Uterus (tissue), 4 donors: ENCODE results near the gene CSNK2A1. TPM values are rescaled to one million over a fixed set of nuclear protein-coding genes. Genes with fewer than 3 reads are reported as not detected.

Experiments used
- DNase-seq, 2 donors: peaks; one replicate each; pipeline ENCODE4 v3.0.0-alpha.2; 2019 to 2020
- H3K27ac ChIP-seq, 2 donors: fragments of 200-600 bp; sonication (generic); 1 replicate in 1 of 2; 2 replicates in 1 of 2; pipeline ENCODE4 v1.5.1; 2016 to 2018
- H3K27me3 ChIP-seq, 2 donors: fragments of 200-600 bp; sonication (generic); one replicate each; pipeline ENCODE4 v1.5.1; 2018 to 2019; ENCODE audit warnings: control low read depth in 1 of 2
- H3K36me3 ChIP-seq, 2 donors: fragments of 200-600 bp; sonication (generic); one replicate each; pipeline ENCODE4 v1.5.1; 2019; ENCODE audit warnings: control low read depth in 1 of 2
- H3K4me1 ChIP-seq, 2 donors: fragments of 200-600 bp; sonication (generic); one replicate each; pipeline ENCODE4 v1.5.1; 2018 to 2019; ENCODE audit warnings: control low read depth in 1 of 2
- H3K4me3 ChIP-seq, 2 donors: fragments of 200-600 bp; sonication (generic); 1 replicate in 1 of 2; 2 replicates in 1 of 2; pipeline ENCODE4 v1.5.1; 2018 to 2019; ENCODE audit warnings: mild to moderate bottlenecking in 1 of 2
- H3K9me3 ChIP-seq, 2 donors: fragments of 200-600 bp; sonication (generic); one replicate each; pipeline ENCODE4 v1.5.1; 2019; ENCODE audit warnings: control low read depth in 1 of 2
- CTCF ChIP-seq, 4 experiments: fragments of 200-600 bp in 2 of 4; fragments of 450-650 bp in 2 of 4; sonication (generic) in 2 of 4; IDR thresholded peaks; one replicate each; pipeline ENCODE4 v1.5.1; 2016 to 2019; ENCODE audit warnings: antibody characterized with exemption in 4 of 4, mild to moderate bottlenecking in 2 of 4, moderate library complexity in 1 of 4
- POLR2A ChIP-seq, 2 donors: fragments of 450-650 bp; IDR thresholded peaks; one replicate each; pipeline ENCODE4 v1.6.1; 2016; ENCODE audit warnings: antibody characterized with exemption in 2 of 2, mild to moderate bottlenecking in 1 of 2, moderate library complexity in 1 of 2
- intact Hi-C: fragments of 100-400 bp; cut with DNase I; formaldehyde crosslinking; loops from one replicate; pipeline ENCODE4 v1.15.1; 2023; ENCODE audit warnings: low total_unique reads
- total RNA-seq, 4 donors: library from RNA; depleted of rRNA in 3 of 4; stranded (reverse); fragments of >200 nt in 3 of 4; gene quantifications; one replicate each; pipeline versions ENCODE4 v1.1.0 to v1.2.4, GENCODE V29; 2014 to 2023
- donor health status: DM: yes; HTN: yes; CAD: no.

The CSNK2A1 gene
- total RNA-seq, 4 donors from 2014 or later: 48.2 to 207 (median 85.8) TPM

- Histone ChIP-seq H3K4me3 (no peak overlapping the region), H3K27me3 (no peaks in the 10 kb centered on the region), H3K27ac (no peak overlapping the region), H3K36me3 (no peaks in the 10 kb centered on the region), H3K4me1 (no peaks in the 10 kb centered on the region), H3K9me3 (no peaks in the 10 kb centered on the region)
- no peak for DNase-seq
- intact Hi-C loops: no loop called here
- TF ChIP-seq CTCF (IDR thresholded peaks at IDR 0.05): no peak
- TF ChIP-seq POLR2A (IDR thresholded peaks at IDR 0.05): no peak
Observed at GRCh38 chr20:562232-562897, 18.8 kb upstream of the CSNK2A1 start.

- no peaks in the 10 kb centered on the region for H3K4me1 ChIP-seq
- intact Hi-C loops: no loop called here
- DNase-seq: peak in 1 of 2 donors; percentile 34
- no peaks in the 10 kb centered on the region for H3K36me3 ChIP-seq
- H3K27me3 ChIP-seq: no peaks in the 10 kb centered on the region
- H3K4me3 ChIP-seq: no peak overlapping the region
- H3K9me3 ChIP-seq: no peaks in the 10 kb centered on the region
- TF ChIP-seq CTCF (IDR thresholded peaks at IDR 0.05) (peak; percentile 76 to 91 (median 86)), POLR2A (IDR thresholded peaks at IDR 0.05) (no peak)
- no peak overlapping the region for H3K27ac ChIP-seq
Observed at GRCh38 chr20:561437-562231, 18.0 kb upstream of the CSNK2A1 start.

- intact Hi-C loops: no loop called here
- H3K27me3 ChIP-seq: no peaks in the 10 kb centered on the region
- no peak overlapping the region for H3K4me3 ChIP-seq
- no peaks in the 10 kb centered on the region for H3K4me1 ChIP-seq
- no peak overlapping the region for H3K27ac ChIP-seq
- TF ChIP-seq POLR2A (IDR thresholded peaks at IDR 0.05) (no peak), CTCF (IDR thresholded peaks at IDR 0.05) (no peak)
- DNase-seq: no peak
- no peaks in the 10 kb centered on the region for H3K36me3 ChIP-seq
- H3K9me3 ChIP-seq: no peaks in the 10 kb centered on the region
Observed at GRCh38 chr20:560680-561079, 17.1 kb upstream of the CSNK2A1 start.

GRCh38 chr20:558117-558516 lies 14.5 kb upstream of the CSNK2A1 start:
- no peak for TF ChIP-seq CTCF (IDR thresholded peaks at IDR 0.05)
- TF ChIP-seq POLR2A (IDR thresholded peaks at IDR 0.05): no peak
- Histone ChIP-seq H3K9me3 (no peaks in the 10 kb centered on the region), H3K4me1 (no peaks in the 10 kb centered on the region), H3K4me3 (no peak overlapping the region), H3K36me3 (no peaks in the 10 kb centered on the region), H3K27ac (no peak overlapping the region), H3K27me3 (no peaks in the 10 kb centered on the region)
- intact Hi-C loops: loop anchor here (5.0 kb wide), 1 partner anchor 89 kb away; no protein-coding TSS in a partner anchor
- DNase-seq: no peak

GRCh38 chr20:556984-557383 lies 13.4 kb upstream of the CSNK2A1 start:
- DNase-seq: no peak
- H3K4me3 ChIP-seq: no peak overlapping the region
- H3K27ac ChIP-seq: no peak overlapping the region
- intact Hi-C loops: loop anchor here (5.0 kb wide), 1 partner anchor 90 kb away; no protein-coding TSS in a partner anchor
- H3K9me3 ChIP-seq: no peaks in the 10 kb centered on the region
- H3K4me1 ChIP-seq: no peaks in the 10 kb centered on the region
- TF ChIP-seq POLR2A (IDR thresholded peaks at IDR 0.05) (no peak), CTCF (IDR thresholded peaks at IDR 0.05) (no peak)
- H3K27me3 ChIP-seq: no peaks in the 10 kb centered on the region
- H3K36me3 ChIP-seq: no peaks in the 10 kb centered on the region
